ENCODE measurements around the gene ZDHHC3.

DNA sequence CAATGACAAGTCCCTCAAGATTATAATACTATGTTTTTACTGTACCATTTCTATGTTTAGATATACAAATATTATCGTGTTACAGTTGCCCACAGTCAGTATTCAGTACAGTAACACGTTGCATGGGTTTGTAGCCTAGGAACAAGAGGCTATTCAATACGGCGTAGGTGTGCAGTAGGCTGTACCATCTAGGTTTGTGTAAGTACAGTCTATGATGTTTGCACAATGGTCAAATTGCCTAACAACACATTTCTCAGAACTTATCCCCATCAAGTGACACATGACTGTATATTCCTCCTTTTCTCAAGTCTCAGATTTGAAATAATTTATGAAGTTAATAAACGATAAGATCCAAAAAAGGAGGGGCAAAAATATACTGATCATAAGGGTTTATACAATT lies 21.7 kb downstream of the ZDHHC3 start:
- no peak for TF ChIP-seq POLR2AphosphoS5 (IDR thresholded peaks at IDR 0.05)
- TF ChIP-seq, protein P1, sequence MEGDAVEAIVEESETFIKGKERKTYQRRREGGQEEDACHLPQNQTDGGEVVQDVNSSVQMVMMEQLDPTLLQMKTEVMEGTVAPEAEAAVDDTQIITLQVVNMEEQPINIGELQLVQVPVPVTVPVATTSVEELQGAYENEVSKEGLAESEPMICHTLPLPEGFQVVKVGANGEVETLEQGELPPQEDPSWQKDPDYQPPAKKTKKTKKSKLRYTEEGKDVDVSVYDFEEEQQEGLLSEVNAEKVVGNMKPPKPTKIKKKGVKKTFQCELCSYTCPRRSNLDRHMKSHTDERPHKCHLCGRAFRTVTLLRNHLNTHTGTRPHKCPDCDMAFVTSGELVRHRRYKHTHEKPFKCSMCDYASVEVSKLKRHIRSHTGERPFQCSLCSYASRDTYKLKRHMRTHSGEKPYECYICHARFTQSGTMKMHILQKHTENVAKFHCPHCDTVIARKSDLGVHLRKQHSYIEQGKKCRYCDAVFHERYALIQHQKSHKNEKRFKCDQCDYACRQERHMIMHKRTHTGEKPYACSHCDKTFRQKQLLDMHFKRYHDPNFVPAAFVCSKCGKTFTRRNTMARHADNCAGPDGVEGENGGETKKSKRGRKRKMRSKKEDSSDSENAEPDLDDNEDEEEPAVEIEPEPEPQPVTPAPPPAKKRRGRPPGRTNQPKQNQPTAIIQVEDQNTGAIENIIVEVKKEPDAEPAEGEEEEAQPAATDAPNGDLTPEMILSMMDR (IDR thresholded peaks at IDR 0.05), result no peak

Measured in breast epithelium (tissue), 3 donors.